ENCODE measurements around the gene TSPAN8.
"Not testable (repeated sequence)": the region's sequence is repeated elsewhere in the genome, so short reads cannot be mapped to it uniquely, and the experiment has no call there.

The TSPAN8 gene

DNA sequence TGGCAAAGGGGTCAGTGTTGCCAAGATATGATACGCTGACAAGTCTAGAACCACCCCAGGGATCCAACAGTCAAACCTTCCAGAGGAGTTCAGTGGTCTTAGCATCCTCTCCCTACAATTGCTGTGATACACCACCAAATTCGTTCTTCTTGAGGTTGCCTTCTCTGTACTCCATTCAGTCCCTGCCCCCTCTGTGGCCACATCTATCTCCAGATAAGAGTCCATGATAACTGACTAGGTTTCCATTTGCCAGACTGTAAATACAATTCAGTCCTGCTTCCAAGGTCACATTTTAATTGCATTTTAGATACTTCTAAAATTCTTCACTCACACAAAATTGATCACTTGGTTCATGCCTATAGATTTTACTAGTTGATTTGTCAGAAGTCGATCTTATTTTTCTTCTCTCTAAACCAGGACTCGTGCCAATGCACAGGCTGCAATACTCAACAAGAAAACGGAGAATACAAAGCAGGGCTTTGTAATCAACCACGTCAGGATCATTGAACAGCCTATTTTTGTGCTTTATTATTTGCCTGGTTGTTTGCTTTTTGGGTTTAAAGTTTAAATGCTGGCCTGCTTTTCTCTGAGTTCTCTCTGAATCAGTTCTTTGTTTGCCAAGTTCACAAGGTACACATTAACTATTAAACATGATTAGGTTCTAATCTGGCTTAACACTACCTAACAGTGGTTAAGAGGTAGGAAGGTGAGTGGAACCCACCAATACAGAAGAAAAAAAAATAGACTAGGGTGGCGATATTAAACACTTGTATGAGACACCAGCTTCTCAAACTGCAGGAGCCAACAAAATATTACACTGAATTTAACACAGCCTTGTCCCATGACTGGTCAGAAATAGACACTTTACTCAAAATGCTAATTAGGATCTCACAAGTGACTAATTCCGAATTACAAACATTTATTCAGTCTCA is 5.3 kb upstream of the TSPAN8 start:
- no peak for DNase-seq

DNA sequence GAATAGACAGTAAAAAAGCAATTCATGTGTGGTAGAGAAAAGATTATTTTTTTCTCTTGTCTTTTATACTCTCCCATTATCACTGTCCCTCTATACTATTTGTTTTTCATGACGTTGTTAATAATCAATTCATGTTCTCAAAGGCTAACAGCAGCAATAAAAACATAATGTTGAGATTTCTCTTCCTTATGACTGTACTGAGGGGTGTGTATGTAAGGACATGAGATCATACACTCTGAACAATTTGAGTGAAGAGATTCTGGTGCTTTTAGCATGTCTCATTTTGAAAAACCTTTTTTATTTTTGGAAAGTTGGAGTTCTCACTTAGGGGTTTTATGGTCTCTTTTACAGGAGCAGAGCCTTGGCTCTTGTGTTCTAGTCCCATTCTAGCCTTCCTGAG is 3.8 kb upstream of the TSPAN8 start:
- no peak for DNase-seq

DNA sequence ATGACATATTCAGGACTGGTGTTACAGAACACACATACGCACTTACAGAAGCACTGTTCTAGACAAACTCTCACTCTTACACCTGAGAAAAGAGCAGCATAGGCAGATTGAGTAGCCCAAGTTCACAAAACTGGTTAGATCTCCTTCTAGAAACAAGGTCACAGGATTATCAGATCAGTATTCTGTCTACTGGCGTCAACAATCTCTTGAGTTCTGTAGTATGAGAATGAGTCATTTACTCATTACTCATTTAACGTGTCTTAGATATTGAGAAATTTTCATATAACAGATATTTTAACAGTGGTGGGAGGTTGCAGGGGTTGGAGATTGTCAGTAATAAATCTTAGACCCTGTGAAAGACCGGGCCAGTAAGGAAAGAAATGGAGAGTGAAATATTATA is 2.8 kb upstream of the TSPAN8 start:
- no peak for DNase-seq

DNA sequence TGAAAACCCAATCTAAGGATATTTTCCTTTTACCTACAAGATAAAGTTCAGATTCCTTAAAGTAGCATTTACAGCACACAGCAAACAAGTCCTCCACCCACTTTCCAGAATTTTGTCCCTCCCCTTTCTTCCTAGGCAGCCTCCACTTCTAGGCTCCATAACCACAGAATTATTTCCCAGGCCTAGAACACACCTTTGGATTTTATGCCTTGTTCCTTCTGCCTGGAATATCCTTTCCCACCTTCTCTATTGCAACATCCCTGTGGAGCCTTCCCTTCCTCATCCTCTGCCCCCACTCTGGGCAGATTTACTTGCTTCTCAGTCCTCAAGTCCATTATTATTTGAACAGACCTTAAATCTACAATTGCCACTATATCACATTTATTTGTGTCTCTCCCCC is 2.1 kb upstream of the TSPAN8 start:
- DNase-seq = no peak

DNA sequence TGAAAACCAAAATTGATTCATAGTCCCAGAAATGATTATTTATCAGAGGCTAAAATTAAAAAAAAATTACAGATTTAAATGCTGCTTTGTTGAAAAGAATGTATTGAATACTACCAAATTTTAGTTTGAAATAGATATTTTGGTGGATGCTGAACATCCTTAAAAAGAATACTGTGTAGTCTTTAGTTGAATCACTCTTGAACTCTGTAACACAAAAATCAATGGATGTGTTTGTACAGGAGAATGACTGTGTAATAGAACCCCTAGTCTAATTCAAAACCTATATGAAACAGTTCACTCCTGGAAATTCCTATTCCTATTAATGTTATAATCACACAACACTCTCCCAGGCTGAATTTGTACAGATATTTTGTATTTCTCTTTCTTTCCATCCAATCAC is 1.5 kb upstream of the TSPAN8 start:
- DNase-seq = no peak

DNA sequence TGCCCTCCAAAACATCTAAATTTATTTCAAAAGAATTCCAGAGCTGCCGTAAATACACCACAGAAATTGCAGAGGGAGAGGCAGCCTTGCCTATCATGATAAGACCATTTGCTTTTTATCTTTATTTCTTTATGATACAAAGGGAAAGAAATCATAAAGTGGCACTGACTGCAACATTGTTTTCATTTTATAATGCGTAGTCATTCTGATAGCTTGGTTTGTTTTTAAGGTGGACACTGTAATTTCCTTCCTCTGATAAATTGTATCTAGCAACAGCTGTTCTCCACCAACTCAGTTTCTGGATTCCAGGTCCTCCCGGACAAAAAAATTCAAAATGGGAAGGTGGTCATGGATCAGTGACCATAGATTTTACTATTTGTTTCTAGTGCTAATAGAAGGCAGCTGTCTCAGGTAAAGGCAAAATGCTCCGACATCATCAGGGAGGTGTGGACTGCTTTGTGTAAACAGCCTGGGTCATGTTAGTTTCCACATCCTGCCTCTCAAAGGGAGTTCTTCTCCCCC is 623 bp upstream of the TSPAN8 start:
- DNase-seq = no peak

DNA sequence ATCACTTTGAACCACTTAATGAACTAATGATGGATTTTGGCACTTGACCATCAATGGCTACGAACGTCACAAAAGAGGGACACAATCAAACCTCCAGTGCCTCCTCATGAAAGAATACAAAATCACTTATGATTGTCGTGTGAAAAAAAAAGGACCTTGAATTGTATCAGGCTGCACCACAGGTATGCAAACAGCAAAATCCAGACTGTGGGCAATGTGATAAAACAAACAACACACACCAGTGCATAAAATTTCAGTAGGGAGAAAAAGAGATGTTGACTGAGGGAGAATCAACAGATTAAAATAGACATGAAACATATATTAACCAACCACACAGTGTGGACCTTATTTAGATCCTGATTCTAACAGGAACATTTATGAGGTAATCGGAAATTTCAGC is 2.6 kb downstream of the TSPAN8 start:
- DNase-seq = no peak

DNA sequence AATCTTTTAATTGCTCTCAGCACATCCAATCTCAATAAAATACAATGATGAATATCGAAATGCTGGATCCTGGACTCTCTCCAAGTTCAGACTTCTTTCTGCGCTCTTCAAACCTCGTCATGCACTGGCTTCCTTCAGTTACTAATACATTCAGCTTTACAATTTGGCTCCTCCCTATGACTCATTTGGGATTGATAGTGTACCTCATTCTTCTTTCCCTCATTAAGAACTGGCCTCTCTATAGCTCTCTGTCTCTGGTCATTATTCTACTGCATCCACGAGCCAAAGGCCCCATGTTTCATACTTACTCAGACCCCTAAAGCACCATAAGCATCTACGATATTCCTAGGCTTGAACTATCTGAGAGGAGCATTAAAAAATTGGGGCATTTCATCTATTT is 4.9 kb downstream of the TSPAN8 start:
- no peak for DNase-seq

DNA sequence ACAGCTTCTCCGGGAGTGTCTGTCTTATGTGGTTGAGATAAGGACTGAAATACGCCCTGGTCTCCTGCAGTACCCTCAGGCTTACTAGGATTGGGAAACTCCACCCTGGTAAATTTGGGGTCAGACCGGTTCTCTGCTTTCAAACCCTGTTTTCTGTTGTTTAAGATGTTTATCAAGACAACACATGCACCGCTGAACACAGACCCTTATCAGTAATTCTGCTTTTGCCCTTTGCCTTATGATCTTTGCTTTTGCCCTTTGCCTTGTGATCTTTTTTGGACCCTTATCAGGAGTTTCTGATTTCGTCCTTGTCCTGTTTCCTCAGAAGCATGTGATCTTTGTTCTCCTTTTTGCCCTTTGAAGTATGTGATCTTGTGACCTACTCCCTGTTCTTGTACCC is 7.8 kb downstream of the TSPAN8 start:
- not testable (repeated sequence) for DNase-seq

DNA sequence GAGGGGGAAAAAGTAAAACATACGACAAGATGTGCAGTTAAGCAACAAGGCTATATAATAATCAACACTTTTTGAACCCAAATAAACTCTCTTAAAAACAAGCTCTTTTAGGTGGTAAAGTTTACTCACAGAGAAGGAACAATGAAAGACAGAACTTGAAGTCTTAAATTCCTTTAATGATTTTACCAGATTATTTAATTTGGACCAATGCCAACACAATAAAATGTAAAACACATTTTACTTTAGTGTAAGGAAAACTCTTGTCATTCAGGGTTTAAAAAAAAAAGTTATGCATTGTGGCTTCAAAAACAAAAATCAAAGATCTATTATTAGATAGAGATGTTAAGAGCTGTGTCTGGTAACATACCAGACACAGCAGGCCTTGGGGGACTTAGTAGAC is 13.1 kb downstream of the TSPAN8 start:
- DNase-seq = no peak

DNA sequence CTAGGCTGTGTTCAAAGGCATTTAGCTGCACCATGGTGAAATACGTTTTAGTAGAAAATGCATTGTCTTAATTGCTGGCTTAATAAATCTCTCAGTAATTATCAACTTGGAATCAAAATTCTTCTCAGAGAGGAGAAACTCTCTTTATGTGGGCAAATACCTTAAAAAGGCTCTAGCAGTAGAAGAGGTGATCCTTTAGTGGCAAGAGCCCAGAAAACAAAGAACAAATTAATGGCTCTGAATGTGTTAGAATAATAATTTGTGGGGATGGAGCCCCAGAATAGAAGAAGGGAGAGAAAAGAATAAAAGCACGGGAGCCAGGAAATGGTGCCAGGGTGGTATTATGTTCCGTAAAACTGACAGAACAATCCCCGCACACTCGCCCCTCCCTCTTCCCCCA is 14.8 kb downstream of the TSPAN8 start:
- DNase-seq = no peak

DNA sequence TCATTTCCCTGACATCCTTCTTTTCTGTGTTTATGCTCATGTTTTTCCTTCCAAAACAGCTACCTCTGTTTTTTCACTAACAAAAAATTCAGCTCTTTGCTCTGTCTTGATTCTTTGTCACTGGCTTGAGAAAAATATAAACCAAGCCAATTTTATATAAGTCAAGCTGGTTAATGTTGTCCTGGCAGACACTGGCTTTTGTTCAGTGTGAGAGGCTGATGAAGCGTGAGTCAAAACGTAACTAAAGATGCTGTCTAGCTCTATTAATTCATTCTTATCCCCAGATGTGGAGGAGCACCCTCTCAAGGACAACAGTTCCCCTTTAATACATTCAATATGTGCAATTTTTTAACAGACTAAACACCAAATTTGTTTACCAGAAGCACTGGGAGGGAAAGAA is 15.8 kb downstream of the TSPAN8 start:
- no peak for DNase-seq

DNA sequence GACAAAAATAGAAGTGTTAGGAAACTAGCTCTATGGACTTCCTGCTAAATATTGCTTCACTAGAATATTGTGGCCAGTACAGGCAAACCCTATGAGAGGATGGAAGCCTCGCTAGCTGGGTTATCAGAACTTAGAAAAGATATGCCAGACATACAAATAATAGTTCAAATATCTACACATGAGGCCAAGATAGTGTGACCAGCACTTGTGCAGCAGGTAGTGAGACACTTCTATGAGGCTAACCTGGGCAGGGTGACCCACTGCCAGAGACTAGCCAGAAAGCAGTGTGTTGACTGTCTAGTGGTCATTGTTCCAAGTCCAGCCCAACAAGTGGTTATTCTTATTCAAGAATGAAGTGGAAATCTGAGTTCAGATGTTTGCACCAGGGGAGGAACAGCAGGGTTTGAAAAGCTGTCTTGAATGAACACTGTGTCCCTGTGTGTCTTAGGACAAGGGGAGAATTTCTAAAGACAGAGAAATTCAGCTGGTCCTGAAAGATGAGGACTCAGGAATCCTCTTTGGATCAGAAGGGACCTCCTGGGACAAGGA is 16.3 kb downstream of the TSPAN8 start:
- no peak for DNase-seq

DNA sequence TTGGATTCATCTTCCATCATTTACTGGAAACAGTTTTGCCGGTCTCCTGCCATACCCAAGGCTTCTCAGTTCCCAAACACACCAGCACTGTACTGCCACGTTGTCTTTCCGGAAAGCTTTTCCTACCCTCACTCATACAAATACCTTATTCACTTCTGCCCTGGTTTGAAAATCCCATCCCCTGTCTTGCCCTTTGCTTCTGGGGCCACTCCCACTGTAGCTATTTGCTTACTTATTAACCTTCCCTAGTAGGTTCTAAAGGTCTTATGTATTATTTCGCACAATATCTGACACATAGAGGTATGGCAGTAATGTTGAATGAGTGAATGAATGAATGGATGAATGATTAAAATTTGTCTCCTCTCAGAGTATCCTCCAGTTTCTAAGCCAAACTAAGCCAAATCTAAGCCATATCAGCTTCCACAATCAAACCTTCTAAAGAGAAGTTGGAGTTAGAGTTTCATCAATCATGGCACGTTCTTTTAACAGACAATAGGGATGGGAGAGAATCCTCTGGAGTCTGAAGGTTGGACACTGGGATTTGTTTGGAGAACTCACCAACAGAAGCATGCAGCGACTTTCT is 18.6 kb downstream of the TSPAN8 start:
- no peak for DNase-seq

DNA sequence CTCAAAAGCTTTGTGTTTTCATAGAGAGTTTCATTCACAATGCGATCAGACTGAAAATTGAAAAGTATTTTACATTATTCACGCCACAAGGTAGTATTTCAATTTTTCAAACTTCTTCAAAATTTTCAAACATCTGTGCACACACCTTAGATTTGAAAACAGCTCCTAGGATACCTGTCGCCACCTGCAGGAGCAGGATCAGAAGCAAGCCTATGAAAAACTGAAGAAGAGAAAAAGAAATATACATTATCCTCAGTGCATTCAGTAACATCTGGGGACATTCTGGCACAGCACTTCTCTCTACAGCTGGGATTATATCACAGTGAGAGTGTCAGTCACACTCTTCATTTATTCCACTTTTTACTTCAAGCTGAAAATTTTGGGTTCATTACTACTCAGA is 19.8 kb downstream of the TSPAN8 start:
- DNase-seq = no peak

DNA sequence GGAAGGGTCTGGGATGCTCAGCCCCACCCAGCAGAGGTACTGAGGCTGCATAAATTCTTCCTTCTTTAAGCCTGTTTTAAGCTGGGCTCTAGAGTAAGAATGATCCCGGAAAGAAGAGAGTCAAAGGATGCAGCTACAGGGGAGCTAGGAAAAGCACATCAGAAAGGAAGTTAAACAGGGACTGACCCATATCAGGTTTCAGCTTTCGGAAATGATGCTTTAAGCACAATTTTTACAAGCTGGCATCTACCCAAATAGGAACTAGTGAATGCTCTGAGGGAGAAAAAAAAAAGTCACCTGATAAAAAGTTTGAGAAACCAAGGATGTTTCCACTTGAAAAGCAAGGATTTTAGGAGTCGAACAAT is 22.0 kb downstream of the TSPAN8 start:
- no peak for DNase-seq

DNA sequence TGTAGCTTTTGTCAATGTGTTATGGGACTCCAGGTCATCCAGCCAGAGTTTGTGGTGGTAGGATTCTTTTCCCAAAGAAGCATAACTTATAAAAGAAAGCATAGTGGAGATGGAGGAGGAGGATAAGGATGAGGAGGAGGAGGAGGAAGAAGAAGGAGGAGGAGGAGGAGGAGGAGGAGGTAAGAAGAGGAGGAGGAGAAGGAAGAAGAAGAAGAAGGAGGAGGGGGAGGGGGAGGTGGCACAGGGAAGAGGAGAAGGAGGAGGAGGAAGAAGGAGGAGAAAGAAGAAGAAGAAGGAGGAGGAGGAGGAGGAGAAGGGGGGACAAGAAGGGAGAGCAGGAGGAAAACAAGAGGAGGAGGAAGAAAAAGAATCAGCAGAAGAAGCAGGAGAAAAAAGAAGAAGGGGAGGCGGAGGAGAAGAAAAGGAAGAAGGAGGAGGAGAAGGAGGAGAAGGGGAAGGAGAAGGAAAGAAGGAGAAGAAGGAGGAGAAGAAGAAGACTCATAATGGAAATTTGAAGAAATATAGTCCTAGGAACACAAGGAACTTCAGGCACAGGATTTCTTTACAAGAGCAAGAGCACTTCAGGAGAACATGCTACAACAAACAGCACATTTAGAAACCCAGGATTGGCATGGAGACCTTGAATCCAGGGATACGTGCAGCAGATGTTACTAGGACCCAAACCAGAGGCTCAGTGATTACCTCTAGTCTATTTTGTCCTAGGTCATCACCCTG is 22.6 kb downstream of the TSPAN8 start:
- no peak for DNase-seq

DNA sequence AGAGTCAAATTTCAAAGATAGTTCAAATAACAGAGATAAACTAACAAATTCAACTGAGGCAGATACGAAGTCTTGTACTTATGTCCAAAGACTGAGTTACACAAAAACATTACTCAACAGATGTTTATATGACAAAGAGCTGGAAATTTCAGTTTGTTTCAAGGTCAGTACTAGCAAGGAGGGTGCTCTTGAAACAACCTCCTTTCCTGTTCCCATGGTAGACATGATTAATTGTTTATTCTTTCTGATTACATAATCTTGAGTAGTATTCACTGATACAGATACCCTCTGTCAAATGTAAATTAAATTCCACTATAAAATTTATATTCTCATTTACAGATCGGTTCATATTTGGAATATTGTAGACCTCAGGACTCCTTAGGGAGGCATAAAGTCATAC is 23.4 kb downstream of the TSPAN8 start:
- no peak for DNase-seq

DNA sequence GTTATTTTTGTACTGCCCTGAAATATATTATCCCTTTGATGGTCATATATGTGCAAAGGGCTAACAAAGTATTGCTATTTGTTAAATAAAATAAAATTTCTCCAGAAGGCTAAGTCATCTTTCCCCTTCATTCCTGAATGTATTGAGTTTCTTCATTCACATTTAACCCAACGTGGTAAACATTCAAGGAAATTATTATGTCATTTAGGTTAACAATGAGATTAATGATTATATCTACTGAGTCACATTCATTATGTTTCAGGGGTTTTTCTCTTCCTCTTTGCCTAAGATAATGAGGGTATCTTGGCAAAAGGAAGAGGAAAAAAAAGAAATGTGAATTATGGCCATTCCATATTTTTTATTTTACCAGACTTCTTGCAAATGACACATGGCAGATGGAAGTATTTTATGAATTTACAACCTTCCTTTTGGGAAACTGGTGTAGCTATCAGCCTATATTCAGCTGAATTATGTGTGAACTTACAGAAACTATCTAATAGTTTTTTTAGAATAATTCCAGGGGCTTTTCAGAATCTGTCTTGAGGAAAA is 27.2 kb downstream of the TSPAN8 start:
- DNase-seq = no peak

DNA sequence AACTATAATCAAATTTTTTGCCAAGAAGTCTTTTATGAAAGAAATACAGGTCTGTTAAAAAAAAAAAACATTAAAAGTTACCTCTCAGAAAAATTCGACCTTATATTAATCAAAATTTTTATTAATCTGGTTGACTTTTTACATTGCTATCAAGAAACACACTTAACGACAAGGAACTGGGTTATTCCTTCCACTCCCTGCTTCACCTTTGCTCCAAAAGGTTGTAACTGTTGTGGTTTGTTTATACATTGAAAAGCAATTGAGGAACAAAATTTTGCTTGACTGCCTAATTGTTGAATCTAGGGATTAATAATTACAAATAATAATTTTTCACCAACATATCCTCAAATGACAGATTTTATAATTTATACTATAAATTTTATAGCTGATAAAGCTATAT is 28.4 kb downstream of the TSPAN8 start:
- no peak for DNase-seq

DNA sequence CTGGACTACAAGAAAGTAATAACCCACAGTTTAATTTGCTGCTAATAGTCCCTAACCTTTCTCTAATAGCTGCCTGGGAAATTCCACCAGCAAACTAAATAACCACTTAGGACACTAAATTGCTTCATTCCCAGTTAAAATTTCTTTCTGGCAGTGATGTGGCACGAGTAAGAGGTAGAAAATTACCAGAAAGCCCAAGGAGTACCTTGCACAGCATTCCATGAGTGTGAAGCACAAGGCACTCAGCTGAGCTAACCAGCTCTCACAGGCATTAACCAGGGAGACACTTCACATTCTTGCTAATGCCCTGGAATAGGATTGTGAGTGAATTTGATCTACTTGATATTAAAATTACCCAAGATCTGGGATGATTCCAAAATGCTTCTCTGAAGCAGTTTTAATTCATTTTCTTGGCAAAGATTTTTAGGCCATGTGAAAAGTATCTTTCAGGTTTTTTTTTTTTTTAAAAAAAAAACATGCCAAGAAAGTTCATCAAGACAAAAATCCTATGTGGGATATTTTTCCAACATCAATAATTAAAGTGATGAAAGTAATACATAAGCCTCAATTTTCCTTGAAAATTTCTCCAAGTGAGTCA is 29.5 kb downstream of the TSPAN8 start:
- no peak for DNase-seq

DNA sequence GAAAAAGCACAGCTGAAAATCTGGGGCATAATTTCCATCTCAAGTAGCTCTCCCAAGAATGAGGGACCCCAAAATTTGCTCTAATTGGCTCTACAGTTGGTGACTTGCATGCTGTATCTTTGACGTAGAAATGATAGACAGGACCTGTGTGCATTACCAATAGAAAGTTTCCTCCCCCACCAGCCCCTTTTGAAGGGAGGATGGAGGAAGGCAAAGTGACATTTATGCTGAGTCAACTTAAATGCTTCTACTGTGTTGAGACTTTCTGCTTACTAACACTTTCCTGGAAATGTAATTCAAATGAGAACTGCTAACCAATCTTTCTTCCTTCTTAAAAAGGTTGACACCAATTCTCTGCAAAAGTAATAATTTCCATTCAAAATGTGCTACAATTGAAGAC is 31.9 kb downstream of the TSPAN8 start:
- no peak for DNase-seq

DNA sequence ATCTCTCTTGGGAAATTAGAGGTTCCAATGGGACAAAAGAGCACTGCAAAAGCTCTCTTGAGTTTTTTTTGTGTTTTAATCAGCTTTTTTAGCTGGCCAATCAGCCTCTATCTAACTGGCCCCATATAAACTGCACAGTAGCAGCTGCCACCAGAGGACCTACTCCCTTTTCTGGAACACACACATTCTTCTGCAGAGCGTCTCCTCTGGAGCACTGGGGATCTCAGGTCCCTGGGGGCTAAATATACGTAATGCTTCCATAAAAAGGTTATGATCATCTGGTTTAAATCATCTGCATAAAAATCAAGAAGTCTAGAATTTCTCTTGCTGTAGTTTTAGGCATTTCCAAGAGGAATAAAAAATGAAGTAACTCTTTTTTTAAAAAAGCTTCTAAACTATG is 32.3 kb downstream of the TSPAN8 start:
- DNase-seq = no peak

Measured in right forelimb (tissue), 1 donor.